PFSK-1 (cell line): Measurements from ENCODE around the gene HEATR3.

Experiments used
- FOXP2 ChIP-seq: optimal IDR thresholded peaks from 2 replicates; pipeline ENCODE3; 2011; ENCODE audit warnings: borderline replicate concordance, control low read depth, inconsistent platforms; ENCODE audit not compliant: insufficient read depth; ENCODE audit errors: extremely low read length, extremely low read depth
- POLR2AphosphoS5 ChIP-seq: IDR thresholded peaks from 2 replicates; pipeline ENCODE4 v1.6.1; 2012; ENCODE audit warnings: low read depth, mild to moderate bottlenecking, control low read depth, low read length, moderate library complexity
- SIN3A ChIP-seq: IDR thresholded peaks from 2 replicates; pipeline ENCODE4 v1.6.1; 2012; ENCODE audit warnings: mild to moderate bottlenecking, low read length, moderate library complexity, borderline replicate concordance; ENCODE audit not compliant: insufficient read depth
- TAF1 ChIP-seq: IDR thresholded peaks from 2 replicates; pipeline ENCODE4 v1.6.1; 2012; ENCODE audit warnings: low read length, control low read depth, borderline replicate concordance; ENCODE audit not compliant: insufficient read depth
- TF ChIP-seq, protein P1 (sequence below), 2 experiments: IDR thresholded peaks; 2 replicates each; pipeline versions ENCODE4 v1.6.1 to v1.8.0; 2011 to 2012; ENCODE audit warnings: low read depth in 2 of 2, low read length in 2 of 2, control low read depth in 1 of 2, inconsistent platforms in 1 of 2, mild to moderate bottlenecking in 1 of 2, moderate library complexity in 1 of 2; ENCODE audit not compliant: insufficient read depth in 1 of 2

Gene HEATR3

DNA sequence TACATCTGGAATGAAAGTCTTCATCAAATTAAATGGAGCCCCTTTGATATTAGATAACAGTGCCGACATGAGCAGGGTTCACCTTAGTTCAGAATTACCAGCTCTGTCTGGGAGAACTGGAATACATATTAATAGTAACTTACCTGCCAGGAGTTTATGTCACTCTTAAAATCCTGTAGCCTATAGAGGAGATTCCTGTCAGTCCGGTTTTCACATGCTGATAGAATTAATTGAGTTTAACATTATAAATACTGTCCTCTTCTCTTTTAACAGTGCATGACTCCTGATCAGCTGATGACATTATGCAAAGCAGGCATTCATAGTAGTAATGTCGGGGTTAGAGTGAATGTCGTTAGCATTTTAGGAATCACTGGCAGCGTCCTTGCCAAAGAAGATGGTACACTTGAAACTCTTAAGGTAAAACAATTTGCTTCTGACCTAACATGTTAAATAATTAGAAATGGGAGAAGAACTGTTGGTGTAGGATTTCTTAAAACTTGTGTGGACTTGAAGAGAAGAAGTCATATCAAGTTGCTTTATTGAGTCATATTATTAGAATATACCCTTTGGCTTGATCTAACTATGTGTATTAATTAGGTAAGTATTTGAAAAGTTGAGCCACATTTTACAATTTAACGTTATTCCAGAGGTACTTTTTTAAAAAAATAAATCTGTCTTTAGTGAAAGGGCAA is 34.3 kb downstream of the HEATR3 start:
- TF ChIP-seq TAF1 = no peak
- no peak for TF ChIP-seq FOXP2
- TF ChIP-seq, protein P1, sequence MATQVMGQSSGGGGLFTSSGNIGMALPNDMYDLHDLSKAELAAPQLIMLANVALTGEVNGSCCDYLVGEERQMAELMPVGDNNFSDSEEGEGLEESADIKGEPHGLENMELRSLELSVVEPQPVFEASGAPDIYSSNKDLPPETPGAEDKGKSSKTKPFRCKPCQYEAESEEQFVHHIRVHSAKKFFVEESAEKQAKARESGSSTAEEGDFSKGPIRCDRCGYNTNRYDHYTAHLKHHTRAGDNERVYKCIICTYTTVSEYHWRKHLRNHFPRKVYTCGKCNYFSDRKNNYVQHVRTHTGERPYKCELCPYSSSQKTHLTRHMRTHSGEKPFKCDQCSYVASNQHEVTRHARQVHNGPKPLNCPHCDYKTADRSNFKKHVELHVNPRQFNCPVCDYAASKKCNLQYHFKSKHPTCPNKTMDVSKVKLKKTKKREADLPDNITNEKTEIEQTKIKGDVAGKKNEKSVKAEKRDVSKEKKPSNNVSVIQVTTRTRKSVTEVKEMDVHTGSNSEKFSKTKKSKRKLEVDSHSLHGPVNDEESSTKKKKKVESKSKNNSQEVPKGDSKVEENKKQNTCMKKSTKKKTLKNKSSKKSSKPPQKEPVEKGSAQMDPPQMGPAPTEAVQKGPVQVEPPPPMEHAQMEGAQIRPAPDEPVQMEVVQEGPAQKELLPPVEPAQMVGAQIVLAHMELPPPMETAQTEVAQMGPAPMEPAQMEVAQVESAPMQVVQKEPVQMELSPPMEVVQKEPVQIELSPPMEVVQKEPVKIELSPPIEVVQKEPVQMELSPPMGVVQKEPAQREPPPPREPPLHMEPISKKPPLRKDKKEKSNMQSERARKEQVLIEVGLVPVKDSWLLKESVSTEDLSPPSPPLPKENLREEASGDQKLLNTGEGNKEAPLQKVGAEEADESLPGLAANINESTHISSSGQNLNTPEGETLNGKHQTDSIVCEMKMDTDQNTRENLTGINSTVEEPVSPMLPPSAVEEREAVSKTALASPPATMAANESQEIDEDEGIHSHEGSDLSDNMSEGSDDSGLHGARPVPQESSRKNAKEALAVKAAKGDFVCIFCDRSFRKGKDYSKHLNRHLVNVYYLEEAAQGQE (IDR thresholded peaks at IDR 0.05; ENCODE audit: insufficient read depth in 1 of 2, low read depth in 2 of 2, low read length in 2 of 2) = no peak
- TF ChIP-seq SIN3A = no peak
- TF ChIP-seq POLR2AphosphoS5 = no peak

DNA sequence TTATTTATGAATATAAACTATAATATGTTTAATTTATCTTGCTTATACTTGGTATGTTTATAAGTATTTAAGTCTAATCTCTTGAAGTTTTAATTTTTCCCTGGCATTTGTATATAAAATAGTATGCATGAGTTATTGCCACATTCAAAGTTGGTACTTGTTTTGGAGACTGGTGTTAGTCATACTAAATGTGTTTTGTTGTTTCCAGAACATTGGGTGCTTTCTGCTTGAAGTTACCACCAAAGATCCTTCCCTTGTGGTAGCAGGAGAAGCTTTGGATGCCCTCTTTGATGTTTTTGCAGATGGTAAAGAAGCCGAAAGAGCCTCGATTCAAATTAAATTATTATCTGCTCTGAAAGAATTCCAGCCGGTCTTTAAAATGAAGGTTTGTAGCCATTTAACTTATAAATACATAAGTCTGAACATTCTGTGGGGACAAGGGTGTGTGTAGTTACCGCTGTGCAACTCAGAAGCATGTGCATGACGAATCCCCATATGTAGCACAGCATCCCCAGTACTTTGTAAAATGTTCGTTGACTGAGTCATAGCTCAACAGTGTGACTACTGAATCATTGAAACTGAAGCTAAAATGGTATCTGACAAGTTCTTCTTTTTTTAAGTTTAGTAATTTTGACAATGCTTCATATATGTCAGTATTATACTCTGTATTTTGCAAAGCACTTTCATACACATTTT is 36.4 kb downstream of the HEATR3 start:
- TF ChIP-seq SIN3A = no peak
- no peak for TF ChIP-seq POLR2AphosphoS5

DNA sequence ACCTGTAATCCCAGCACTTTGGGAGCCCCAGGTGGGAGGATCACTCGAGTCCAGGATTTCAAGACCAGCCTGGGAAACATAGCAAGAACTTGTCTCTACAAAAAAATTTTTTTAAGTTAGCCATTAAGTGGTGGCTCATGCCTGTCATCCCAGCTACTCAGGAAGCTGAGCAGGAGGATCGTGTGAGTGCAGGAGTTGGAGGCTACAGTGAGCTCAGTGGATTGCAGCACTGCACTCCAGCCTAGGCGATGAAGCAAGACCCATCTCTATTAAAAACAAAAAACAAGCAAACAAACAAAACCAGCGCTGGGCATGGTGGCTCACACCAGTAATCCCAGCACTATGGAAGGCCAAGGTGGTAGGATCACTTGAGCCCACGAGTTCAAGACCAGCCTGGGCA is 38.0 kb downstream of the HEATR3 start:
- TF ChIP-seq SIN3A (no peak), POLR2AphosphoS5 (no peak), TAF1 (no peak), FOXP2 (no peak)
- TF ChIP-seq, protein P1 (IDR thresholded peaks at IDR 0.05; ENCODE audit: insufficient read depth in 1 of 2, low read depth in 2 of 2, low read length in 2 of 2) = no peak

DNA sequence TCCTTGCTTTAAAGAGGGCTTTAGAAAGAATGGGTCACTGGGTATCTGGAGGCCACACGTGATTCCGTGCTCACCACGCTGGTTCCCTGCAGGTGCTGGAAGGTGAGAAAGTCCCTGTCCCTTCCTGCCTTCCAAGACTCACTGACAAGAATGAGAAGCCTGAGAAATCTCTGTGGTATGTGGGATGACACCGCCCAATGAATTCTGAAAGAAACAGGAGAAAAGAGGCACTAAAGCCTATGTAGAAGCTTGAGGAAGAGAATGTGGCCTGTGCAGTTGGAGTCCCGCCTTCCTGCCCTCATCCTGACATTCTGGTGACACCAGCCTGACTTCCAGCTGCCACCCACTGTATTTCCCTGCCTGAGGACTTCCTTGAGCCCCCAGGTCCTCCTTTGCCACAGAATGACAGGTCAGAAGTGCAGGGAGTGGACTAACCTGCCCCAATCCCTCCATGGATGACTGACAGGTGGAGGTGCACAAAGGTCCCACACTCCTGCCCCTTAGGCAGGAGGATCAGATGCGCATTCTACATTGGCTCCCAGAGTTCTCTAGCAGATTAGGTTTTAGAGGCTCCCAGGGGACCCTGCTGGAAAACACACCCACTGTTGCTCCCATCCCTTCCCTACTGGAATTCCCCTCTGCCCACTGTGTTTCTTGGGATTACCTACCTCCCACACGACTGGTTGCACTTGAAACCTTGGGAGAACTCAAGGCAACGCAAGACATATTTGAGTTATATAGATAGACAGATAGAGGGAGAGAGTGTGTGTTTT is 48.8 kb downstream of the HEATR3 start:
- TF ChIP-seq SIN3A = no peak
- TF ChIP-seq, protein P1 (IDR thresholded peaks at IDR 0.05; ENCODE audit: insufficient read depth in 1 of 2, low read depth in 2 of 2, low read length in 2 of 2) = no peak
- no peak for TF ChIP-seq FOXP2

DNA sequence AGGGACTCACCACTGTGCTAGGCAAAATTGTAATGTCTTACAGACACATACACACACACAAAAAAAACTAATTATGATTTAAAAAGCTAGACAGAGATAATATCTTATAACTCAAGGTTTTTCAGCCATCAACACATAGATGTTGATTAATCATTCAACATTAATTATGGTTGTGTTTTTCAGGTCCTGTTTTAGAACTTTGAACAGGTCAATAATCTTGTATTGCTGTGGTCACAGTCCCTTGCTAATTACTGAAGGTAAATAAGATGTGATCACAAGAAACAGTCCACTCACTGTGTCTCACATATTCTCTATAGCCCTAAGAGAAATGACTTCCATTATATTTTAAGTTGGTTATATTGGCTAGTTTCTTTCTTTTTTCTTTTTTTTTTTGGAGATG is 54.9 kb downstream of the HEATR3 start:
- no peak for TF ChIP-seq SIN3A
- TF ChIP-seq POLR2AphosphoS5 = no peak
- TF ChIP-seq, protein P1 (IDR thresholded peaks at IDR 0.05; ENCODE audit: insufficient read depth in 1 of 2, low read depth in 2 of 2, low read length in 2 of 2) = no peak
